ENCODE data around the gene ARHGAP40.
A peak's percentile ranks its signal among the peaks of the same experiment; 100 is the strongest.

The ARHGAP40 gene

GRCh38 chr20:38645980-38646858 is 44.6 kb downstream of the ARHGAP40 start (continued):
- TF ChIP-seq ZNF184 (tag by site-specific recombination; IDR thresholded peaks at IDR 0.05), result no peak
- no peak for TF ChIP-seq ZNF610 (tag by site-specific recombination; IDR thresholded peaks at IDR 0.05; ENCODE audit: borderline replicate concordance)
- no peak for TF ChIP-seq HOXA7 (CRISPR knock-in tag; IDR thresholded peaks at IDR 0.05; ENCODE audit: borderline replicate concordance)
- no peak for TF ChIP-seq GLIS2 (tag by site-specific recombination; IDR thresholded peaks at IDR 0.05)
- TF ChIP-seq GLI4 (tag by site-specific recombination; IDR thresholded peaks at IDR 0.05), result no peak
- no peak for TF ChIP-seq OSR2 (tag by site-specific recombination; IDR thresholded peaks at IDR 0.05)
- TF ChIP-seq ZNF433 (tag by site-specific recombination; IDR thresholded peaks at IDR 0.05; ENCODE audit: low read depth), result no peak
- TF ChIP-seq ZNF701 (tag by site-specific recombination; IDR thresholded peaks at IDR 0.05), result no peak
- no peak for TF ChIP-seq ZNF548 (tag by site-specific recombination; IDR thresholded peaks at IDR 0.05)
- TF ChIP-seq, protein P1, sequence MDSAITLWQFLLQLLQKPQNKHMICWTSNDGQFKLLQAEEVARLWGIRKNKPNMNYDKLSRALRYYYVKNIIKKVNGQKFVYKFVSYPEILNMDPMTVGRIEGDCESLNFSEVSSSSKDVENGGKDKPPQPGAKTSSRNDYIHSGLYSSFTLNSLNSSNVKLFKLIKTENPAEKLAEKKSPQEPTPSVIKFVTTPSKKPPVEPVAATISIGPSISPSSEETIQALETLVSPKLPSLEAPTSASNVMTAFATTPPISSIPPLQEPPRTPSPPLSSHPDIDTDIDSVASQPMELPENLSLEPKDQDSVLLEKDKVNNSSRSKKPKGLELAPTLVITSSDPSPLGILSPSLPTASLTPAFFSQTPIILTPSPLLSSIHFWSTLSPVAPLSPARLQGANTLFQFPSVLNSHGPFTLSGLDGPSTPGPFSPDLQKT (IDR thresholded peaks at IDR 0.05; ENCODE audit: borderline replicate concordance, low read depth, low read length), result no peak
- no peak for TF ChIP-seq ZNF843 (tag by site-specific recombination; IDR thresholded peaks at IDR 0.05)
- no peak for TF ChIP-seq ZFHX2 (tag by site-specific recombination; conservative IDR thresholded peaks at IDR 0.05)
- TF ChIP-seq ZBTB49 (tag by site-specific recombination; IDR thresholded peaks at IDR 0.05; ENCODE audit: low read depth), result no peak
- TF ChIP-seq, protein P2, sequence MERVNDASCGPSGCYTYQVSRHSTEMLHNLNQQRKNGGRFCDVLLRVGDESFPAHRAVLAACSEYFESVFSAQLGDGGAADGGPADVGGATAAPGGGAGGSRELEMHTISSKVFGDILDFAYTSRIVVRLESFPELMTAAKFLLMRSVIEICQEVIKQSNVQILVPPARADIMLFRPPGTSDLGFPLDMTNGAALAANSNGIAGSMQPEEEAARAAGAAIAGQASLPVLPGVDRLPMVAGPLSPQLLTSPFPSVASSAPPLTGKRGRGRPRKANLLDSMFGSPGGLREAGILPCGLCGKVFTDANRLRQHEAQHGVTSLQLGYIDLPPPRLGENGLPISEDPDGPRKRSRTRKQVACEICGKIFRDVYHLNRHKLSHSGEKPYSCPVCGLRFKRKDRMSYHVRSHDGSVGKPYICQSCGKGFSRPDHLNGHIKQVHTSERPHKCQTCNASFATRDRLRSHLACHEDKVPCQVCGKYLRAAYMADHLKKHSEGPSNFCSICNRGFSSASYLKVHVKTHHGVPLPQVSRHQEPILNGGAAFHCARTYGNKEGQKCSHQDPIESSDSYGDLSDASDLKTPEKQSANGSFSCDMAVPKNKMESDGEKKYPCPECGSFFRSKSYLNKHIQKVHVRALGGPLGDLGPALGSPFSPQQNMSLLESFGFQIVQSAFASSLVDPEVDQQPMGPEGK (tag by site-specific recombination; IDR thresholded peaks at IDR 0.05), result 0 out of 2 replicates have a peak, but pooled peaks have one; percentile 18
- peak; percentile 53 for TF ChIP-seq SP3 (tag by site-specific recombination; IDR thresholded peaks at IDR 0.05)
- no peak for TF ChIP-seq EGR2 (tag by site-specific recombination; IDR thresholded peaks at IDR 0.05; ENCODE audit: low read depth)
- TF ChIP-seq, protein P3, sequence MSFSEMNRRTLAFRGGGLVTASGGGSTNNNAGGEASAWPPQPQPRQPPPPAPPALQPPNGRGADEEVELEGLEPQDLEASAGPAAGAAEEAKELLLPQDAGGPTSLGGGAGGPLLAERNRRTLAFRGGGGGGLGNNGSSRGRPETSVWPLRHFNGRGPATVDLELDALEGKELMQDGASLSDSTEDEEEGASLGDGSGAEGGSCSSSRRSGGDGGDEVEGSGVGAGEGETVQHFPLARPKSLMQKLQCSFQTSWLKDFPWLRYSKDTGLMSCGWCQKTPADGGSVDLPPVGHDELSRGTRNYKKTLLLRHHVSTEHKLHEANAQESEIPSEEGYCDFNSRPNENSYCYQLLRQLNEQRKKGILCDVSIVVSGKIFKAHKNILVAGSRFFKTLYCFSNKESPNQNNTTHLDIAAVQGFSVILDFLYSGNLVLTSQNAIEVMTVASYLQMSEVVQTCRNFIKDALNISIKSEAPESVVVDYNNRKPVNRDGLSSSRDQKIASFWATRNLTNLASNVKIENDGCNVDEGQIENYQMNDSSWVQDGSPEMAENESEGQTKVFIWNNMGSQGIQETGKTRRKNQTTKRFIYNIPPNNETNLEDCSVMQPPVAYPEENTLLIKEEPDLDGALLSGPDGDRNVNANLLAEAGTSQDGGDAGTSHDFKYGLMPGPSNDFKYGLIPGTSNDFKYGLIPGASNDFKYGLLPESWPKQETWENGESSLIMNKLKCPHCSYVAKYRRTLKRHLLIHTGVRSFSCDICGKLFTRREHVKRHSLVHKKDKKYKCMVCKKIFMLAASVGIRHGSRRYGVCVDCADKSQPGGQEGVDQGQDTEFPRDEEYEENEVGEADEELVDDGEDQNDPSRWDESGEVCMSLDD (tag by site-specific recombination; IDR thresholded peaks at IDR 0.05), result no peak
- TF ChIP-seq YY2 (tag by site-specific recombination; IDR thresholded peaks at IDR 0.05), result no peak
- TF ChIP-seq ZBTB44 (tag by site-specific recombination; IDR thresholded peaks at IDR 0.05), result no peak
- no peak for TF ChIP-seq SALL2 (tag by site-specific recombination; IDR thresholded peaks at IDR 0.05; ENCODE audit: borderline replicate concordance)
- no peak for TF ChIP-seq ZNF2 (tag by site-specific recombination; IDR thresholded peaks at IDR 0.05)
- TF ChIP-seq, protein P4, sequence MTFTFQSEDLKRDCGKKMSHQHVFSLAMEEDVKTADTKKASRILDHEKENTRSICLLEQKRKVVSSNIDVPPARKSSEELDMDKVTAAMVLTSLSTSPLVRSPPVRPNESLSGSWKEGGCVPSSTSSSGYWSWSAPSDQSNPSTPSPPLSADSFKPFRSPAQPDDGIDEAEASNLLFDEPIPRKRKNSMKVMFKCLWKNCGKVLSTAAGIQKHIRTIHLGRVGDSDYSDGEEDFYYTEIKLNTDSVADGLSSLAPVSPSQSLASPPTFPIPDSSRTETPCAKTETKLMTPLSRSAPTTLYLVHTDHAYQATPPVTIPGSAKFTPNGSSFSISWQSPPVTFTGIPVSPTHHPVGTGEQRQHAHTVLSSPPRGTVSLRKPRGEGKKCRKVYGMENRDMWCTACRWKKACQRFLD (tag by site-specific recombination; IDR thresholded peaks at IDR 0.05), result no peak
- no peak for TF ChIP-seq ZNF404 (tag by site-specific recombination; IDR thresholded peaks at IDR 0.05)
- TF ChIP-seq ZBTB21 (tag by site-specific recombination; IDR thresholded peaks at IDR 0.05), result no peak
- 0 out of 2 replicates have a peak, but pooled peaks have one; percentile 27 for TF ChIP-seq ZIC2 (tag by site-specific recombination; IDR thresholded peaks at IDR 0.05)
- TF ChIP-seq, protein P5, sequence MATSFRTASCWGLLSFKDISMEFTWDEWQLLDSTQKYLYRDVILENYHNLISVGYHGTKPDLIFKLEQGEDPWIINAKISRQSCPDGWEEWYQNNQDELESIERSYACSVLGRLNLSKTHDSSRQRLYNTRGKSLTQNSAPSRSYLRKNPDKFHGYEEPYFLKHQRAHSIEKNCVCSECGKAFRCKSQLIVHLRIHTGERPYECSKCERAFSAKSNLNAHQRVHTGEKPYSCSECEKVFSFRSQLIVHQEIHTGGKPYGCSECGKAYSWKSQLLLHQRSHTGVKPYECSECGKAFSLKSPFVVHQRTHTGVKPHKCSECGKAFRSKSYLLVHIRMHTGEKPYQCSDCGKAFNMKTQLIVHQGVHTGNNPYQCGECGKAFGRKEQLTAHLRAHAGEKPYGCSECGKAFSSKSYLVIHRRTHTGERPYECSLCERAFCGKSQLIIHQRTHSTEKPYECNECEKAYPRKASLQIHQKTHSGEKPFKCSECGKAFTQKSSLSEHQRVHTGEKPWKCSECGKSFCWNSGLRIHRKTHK (tag by site-specific recombination; IDR thresholded peaks at IDR 0.05), result no peak
- TF ChIP-seq ZNF157 (tag by site-specific recombination; IDR thresholded peaks at IDR 0.05), result no peak
